NCI-H1694 (cell line): Measurements from ENCODE around the gene MMP24.

Source experiments
- DNase-seq: peaks from one replicate; lab custom pipeline; 2025; lab: John Stamatoyannopoulos, UW

Gene MMP24

DNA sequence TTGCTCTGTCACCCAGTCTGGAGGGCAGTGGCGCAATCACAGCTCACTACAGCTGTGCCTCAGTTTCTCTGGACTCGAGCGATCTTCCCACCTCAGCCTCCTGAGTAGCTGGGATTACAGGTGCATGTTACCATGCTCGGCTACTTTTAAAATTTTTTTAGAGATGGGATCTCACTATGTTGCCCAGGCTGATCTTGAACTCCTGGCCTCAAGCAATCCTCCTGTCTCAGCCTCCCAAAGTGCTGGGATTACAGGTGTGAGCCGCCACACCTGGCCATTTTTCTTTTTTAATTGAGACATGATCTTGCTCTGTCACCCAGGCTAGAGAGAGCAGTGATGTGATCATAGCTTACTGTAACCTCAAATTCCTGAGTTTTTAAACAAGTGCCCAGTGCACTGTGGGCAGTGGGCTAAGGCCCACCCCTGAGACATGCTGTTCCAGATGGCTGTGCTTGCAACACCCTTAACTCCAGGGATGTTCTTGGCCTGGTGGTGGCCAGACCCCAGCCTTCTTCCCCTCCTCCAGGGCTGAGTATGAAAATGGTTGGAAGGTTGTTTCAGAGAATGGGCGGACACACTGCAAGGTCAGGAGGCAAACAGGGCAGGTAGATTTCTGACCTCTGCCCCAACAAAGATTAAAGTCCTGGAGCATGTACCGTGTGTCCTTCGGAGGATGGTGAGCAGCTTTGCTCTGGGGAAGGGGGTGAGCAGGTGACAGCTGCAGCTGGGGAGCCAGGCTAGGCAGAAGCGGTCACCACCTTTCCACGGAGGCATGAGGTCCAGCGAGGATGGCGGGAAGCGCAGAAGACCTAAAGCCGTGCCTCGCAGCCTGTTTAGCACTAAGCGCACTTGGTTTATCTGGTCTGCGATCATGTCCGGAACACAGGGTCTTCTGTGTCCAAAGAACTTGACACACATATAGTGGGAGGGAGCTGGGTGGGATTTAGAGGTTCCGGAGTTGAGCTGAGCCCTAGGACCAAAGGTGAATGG, 67.1 kb downstream of the MMP24 start:
- no peak for DNase-seq

DNA sequence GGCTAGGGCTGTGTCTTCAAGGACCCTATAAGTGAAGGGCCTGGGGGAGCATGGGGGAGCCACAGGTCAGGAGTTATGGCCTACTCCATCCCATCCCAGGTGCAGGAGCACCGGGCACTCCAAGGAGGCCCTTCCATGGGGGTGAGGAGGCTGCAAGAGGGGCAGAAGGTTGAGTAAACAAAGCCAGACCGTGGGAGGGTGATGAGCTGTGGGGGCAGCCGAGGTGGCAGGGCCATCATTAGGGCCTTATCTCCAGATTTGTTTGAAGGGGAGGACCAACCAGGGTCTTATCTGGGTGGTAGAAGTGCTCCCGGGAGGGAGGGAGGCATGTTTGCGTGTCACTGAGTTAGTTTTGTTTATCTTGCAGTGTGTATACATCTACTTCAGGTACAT, 67.8 kb downstream of the MMP24 start:
- DNase-seq, result no peak

DNA sequence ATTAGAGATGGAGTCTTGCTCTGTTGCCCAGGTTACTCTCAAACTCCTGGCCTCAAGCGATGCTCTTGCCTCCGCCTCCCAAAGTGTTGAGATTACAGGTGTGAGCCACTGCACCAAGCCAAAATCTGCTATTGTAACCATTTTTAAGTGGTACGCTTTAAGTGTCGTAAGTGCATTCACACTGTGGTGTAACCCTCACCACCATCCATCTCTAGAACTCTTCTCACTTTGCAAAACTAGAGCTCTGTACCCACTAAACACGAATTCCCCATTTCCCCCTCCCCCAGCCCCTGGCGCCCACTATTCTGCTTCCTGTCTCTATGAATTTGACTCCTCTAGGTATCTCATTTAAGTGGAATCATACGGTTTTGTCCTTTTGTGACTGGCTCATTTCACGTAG, 68.6 kb downstream of the MMP24 start:
- no peak for DNase-seq

DNA sequence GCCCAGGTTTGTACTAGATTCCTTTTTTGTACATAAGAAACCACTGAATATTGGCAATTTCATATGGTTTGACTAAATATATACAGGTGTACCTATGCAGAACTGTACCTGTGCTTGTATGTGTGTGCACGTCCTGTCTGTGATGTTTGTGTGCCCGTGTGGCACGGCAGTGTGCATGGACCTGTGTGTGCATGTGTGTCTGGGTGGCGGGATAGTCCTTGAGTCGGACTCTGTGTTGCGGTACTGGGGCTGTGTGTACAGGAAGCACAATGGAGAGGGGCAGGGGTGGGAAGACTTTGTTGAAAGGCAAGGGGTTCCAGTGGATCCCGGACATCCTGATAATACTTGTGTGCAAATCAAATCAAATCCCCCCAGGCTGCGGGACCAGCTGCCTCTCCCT, 69.2 kb downstream of the MMP24 start:
- DNase-seq, result no peak

DNA sequence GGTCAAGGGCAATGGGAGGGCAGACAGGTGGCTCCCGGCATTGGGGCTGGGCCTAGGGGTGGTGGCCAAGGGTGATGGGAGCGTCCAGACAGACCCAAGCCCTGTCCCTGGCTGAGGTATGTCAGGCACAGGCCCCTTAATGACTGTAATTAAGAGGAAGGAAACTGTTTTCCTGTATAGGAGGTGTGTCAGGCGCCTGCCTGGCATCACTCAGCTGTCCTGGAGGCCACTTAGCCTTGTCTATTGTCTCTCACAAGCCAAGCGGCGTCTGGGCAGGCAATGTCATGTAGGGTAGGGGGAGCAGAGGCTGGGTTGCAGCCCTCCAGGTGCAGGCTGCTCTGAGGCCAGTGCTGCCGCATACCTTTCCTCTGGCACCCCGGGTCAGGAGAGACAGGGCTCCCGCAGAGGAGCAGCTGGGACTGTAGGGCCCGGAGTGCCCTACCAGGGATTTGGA, 69.6 kb downstream of the MMP24 start:
- no peak for DNase-seq

GRCh38 chr20:35297155-35297554, 70.7 kb downstream of the MMP24 start:
- DNase-seq, result no peak

DNA sequence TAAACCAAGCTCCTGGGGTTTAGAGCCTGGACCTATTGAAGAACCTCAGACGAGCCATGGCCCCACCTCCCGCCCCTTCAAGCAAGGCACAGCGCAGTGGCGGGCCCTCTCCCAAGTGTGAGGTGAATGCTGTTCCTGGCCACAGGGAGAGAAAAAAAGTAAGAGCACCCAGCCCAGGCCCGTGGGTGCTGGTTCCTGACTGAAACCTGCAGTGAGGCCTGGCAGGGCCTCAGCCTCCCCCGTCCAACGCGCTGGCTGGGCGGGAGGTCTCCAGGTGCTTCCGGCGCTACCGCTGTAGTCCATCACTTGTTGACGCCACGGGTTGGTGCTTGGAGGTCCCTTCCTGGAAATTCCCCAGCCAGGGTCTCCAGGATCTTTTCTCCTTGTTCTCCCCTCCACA, 71.2 kb downstream of the MMP24 start:
- DNase-seq, result no peak

- DNase-seq, result no peak
Measured at GRCh38 chr20:35298264-35298663, 71.8 kb downstream of the MMP24 start.

DNA sequence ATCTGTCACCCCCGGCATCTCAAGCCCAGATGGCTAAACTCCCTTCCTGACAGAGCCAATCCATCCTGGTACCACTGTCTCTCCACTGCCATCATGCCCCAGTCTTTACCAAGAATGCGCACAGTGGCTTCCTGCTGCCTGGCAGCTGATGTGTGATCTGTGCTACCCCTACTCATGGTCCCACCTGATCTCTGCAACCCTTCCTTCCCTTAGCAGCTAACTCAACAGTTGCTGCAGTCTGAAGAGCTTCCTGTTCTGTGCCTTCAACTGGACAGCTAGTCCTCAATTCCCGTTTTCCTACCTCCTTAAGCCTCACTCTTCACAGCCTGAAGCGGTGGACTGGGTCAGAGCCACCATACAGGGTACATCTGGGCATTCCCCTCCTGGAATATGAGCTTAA, 73.3 kb downstream of the MMP24 start:
- DNase-seq, result no peak

DNA sequence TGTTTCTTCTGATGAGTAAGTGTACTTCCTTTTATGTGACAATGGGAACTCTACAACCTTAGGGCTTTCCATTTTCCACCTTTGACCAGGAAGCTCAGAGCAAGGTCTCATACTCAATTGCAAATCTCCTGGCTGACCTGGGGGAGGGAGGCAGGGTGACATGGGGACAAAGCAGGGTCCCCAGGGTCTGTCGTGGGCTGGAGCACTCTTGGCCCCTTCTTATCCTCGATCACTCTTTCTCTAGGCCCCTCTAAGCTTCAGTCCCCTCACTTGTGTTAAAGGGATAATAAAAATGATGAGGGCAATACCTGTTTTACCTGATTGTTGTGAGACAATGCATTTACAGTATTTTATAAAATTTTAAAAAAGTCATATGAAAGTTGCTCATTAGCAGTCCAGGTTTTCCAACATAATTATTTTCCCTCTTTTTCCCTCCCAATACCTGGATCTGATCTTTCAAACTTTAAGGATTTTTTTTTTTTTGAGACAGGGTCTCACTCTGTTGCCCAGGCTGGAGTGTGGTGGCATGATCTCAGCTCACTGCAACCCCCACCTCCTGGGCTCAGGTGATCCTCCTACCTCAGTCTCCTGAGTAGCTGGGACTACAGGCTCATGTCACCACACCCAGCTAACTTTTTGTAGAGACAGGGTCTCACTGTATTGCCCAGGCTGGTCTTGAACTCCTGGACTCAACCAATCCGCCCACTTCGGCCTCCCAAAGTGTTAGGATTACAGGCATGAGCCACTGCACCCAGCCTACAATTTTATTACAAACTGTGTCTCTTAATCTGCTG, 74.2 kb downstream of the MMP24 start:
- DNase-seq, result no peak

DNA sequence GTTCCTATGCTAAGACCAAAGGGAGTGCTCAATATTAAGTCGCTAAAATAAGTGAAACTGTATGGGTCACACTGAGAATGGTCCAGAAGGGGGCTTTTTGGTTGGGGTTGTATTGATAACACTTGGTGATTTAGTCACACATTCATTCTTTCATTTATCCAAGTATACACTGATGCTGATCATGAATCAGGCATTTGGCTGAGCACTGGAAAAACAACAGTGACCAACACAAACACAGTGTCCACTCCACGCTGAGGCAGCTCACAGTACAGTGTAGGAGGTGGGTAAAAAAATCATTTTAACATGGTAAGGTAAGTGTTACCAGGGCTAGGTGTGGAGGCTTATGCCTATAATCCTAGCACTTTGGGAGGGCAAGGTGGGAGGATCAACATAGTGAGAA, 74.9 kb downstream of the MMP24 start:
- DNase-seq, result no peak

- no peak for DNase-seq
Measured at GRCh38 chr20:35302421-35303335, 76.2 kb downstream of the MMP24 start.

DNA sequence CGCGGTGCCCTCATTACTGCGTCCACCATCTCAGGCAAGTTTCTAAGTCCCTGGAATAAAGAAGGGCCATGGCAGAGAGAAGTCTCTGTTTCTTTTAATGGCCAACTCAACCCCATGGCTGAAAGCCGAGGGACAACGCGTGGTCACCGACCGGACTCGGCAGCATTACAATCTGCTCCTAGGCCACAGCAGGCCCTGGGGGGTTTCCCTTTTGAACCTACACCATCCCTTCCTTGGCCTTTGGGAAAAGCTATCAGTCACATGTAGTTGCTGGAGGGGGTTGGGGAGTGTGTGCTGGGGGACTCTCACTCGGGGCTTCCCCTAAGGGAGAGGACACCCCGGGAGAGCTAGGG, 76.9 kb downstream of the MMP24 start:
- no peak for DNase-seq

DNA sequence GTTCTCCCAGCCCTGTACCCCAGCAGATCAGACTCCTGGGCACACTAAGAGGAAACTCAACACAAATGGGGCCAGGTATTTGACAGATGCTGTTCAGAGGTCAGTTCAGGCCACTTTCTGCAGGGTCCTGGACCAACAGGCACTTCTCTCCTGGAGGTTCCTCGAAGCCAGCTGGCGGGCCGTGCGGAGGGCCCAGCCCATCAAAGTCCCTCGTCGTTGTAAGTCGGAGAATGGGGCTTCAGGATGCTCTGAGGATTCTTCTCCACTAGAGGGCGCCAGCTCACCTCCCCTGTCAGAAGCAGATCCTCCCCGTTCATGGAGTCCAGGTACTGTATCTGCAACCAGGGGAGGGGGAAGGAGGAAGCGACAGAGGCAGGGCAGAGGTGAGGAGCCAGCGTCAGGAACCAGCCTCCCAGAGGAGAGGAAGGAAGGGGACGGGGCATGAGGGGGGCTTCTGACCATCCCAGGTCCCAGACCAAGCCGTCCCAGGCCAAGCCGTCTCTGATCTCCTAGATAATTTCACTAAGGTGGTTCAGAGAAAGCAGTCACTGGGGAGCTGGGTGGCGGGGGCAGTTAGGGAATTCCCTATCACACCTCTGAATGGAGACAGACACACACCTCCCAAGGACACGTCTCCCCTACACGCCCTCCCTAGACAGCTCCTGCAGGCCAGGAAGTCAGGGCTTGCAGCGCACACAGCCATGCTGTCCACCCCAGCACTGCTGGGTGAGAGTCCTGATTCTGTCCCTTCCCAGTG, 77.4 kb downstream of the MMP24 start:
- peak; percentile 84 for DNase-seq

DNA sequence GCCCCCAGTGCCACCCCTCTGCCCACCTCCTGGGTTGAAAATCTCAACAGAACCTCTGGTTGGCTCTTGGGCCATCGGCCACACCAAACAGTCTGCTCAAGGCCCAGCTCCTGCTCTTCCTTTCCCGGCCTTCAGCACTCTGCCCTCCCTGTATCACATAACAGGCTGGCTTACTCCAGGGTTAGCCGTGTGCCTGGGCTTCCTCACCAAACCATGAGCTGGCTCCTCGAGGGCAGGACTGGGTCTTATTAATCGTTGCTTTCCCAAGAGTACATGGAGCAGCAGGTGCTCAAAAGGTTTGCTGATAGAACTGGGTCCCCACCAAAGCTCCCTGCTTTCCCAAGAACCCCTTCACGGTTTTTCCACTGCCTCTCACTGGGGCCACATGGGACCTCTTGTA, 78.5 kb downstream of the MMP24 start:
- no peak for DNase-seq

- no peak for DNase-seq
Measured at GRCh38 chr20:35305682-35306556, 79.4 kb downstream of the MMP24 start.

DNA sequence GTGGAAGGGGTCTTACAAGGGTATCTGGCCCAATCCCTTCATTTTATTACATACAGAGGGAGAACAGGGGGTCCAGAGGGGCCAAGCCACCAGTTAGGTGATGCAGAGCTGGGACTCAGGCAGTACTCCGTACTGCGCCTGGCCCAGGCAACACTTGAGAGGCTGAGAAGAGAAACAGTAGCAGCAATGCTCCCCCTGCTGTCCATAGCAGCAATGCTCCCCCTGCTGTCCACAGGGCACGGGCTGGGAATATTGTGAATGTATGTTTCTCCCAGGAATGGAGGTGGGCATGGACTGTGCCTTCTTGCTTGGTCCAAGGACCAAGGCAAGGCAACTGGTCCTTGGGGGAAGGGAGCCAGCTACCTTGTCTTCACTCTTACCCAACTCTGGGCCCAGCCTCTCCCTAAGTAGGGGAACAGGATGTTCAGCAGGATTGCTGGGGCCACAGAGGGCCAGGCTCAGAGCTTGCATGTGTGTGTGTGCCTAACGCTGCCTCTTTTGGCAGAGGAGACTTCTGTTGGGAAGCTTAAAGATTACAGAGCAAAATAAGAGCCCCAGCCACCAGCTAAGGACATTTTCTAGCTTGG, 80.5 kb downstream of the MMP24 start:
- peak; percentile 56 for DNase-seq

- DNase-seq, result peak; percentile 95
Measured at GRCh38 chr20:35307666-35308653, 81.5 kb downstream of the MMP24 start.

DNA sequence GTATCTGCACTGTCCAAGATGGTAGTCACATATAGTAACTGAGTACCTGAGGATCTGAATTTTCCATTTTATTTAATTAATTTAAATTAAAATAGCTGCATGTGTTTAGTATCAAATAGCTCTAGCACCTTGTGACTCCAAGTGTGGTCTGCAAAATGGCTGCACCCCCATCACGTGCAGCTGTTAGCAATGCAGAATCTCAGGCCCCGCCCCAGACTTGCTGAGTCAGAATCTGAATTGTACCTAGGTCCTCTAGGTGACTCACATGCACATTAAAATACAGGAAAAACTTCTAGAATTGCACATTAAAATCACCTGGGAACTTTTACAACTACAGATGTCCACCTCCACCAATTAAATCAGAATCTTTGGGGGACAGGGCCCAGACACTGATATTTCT, 84.9 kb downstream of the MMP24 start:
- DNase-seq, result no peak
